ENCODE measurements around the gene MRPL18.
"Not testable (repeated sequence)": the region's sequence is repeated elsewhere in the genome, so short reads cannot be mapped to it uniquely, and the experiment has no call there.

MRPL18 gene

DNA sequence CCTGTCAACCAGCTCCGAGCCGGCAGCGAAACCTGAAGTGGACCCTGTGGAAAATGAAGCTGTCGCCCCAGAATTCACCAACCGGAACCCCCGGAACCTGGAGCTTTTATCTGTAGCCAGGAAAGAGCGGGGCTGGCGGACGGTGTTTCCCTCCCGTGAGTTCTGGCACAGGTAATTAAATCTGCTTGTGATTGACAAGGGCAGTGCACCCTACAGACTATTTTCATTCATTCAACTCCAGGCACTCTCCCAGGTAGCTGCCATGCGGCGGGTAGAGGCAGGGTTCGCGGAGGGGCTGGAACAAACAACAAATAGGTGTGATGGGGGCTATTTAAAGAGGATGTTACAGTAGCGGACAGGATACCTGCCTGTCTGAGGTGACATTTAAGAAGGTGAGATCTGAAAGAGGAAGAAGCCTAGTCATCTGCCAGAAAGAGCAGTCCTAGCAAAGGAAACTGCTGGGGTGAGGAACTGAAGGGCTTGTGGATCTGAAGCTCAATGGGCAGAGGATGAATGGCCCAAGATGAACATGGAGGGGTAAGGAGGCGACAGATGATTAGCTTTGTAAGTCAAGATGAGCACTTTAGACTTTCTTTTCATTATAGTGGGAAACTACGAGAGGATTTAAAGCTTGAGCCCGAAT, 810 bp downstream of the MRPL18 start:
- Mint-ChIP-seq H3K4me1 (peaks cover 21 to 62% of the 10 kb centered on the region in 2 donors), H3K9me3 (no peaks in the 10 kb centered on the region), H3K27ac (peak overlapping the region; percentile 95), H3K27me3 (no peaks in the 10 kb centered on the region), H3K36me3 (peaks cover 28 to 50% of the 10 kb centered on the region in 2 donors), H3K4me3 (peak overlapping the region; percentile 91 to 96)
- peak in 1 of 2 donors; percentile 14 for ATAC-seq (replicated peaks)
- peak; percentile 13 for DNase-seq

DNA sequence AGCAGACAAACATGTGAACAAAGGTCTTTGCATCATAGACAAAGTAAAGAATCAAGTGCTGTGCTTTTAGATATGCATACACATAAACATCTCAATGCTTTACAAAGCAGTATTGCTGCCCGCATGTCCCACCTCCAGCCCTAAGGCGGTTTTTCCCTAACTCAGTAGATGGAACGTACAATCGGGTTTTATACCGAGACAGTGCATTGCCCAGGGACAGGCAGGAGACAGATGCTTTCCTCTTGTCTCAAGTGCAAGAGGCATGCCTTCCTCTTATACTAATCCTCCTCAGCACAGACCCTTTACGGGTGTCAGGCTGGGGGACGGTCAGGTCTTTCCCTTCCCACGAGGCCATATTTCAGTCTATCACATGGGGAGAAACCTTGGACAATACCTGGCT, 4.7 kb downstream of the MRPL18 start:
- not testable (repeated sequence) for DNase-seq; H3K27ac Mint-ChIP-seq; H3K27me3 Mint-ChIP-seq; H3K4me3 Mint-ChIP-seq; H3K9me3 Mint-ChIP-seq; ATAC-seq (replicated peaks)
- H3K4me1 Mint-ChIP-seq: peaks cover 20 to 58% of the 10 kb centered on the region in 2 donors
- peaks cover 41 to 55% of the 10 kb centered on the region in 2 donors for H3K36me3 Mint-ChIP-seq

DNA sequence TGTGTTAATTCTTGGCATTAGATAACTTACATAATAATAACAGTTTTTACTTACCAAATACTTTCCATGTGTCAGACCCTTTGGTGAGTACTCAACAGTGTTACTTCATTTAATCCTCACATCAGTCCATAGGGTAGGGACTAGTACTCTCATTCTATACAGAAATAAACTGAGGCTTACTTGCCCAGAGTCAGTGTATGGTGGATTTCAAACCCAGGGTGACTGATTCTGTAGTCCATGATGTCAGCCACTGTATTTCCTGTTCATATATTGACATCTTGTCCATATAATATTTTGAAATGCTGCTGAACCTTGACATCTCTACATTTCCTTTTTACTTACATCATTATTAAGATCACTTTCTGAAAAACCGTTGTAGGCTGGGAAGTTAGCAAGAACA, 7.3 kb downstream of the MRPL18 start:
- Mint-ChIP-seq H3K27ac (no peak overlapping the region), H3K27me3 (no peaks in the 10 kb centered on the region), H3K4me1 (peaks cover 13 to 40% of the 10 kb centered on the region in 2 donors), H3K4me3 (no peak overlapping the region), H3K9me3 (no peaks in the 10 kb centered on the region), H3K36me3 (peaks cover 28 to 43% of the 10 kb centered on the region in 2 donors)
- no peak for DNase-seq
- ATAC-seq (replicated peaks): no peak

- Mint-ChIP-seq H3K36me3 (peaks cover 21 to 32% of the 10 kb centered on the region in 2 donors), H3K27me3 (no peaks in the 10 kb centered on the region), H3K9me3 (no peaks in the 10 kb centered on the region), H3K4me3 (no peak within 1 kb of the TSS), H3K4me1 (peaks cover 6 to 22% of the 10 kb centered on the region in 2 donors), H3K27ac (no peak within 1 kb of the TSS)
- no peak for ATAC-seq (replicated peaks)
- no peak for DNase-seq
Observed at GRCh38 chr6:159800141-159800865, 10.0 kb downstream of the MRPL18 start, which contains the start of gene PNLDC1. Gene PNLDC1 (plus strand): TSS chr6:159800276. CDS start chr6:159800308, 32 bp downstream.

- no peak for DNase-seq
- no peak for ATAC-seq (replicated peaks)
- Mint-ChIP-seq H3K9me3 (no peaks in the 10 kb centered on the region), H3K4me3 (no peak overlapping the region), H3K27ac (no peak overlapping the region), H3K4me1 (peaks cover 4 to 11% of the 10 kb centered on the region in 2 donors), H3K27me3 (no peaks in the 10 kb centered on the region), H3K36me3 (peaks cover 19 to 36% of the 10 kb centered on the region in 2 donors)
Observed at GRCh38 chr6:159801935-159802334, 11.7 kb downstream of the MRPL18 start.

DNA sequence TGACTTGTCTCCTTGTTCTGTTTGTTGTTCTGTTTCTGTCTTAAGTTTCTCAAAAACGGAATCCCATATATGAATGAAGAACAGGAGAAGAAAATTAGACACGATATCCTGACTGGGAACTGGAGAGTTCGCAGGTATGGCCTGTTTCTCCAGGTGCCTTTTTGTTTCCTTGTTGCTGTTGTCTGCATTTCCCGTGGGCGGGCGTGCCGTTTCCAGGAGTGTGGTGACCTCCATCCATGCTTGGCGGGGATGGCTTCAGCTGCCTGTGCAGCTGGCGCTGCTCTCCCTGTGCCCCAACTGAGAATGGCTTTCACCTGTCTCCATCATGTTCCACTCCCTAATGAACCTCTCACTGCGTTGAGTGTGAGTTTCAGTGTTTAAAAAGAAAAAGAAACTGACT, 14.2 kb downstream of the MRPL18 start:
- Mint-ChIP-seq H3K9me3 (no peaks in the 10 kb centered on the region), H3K36me3 (peaks cover 14 to 25% of the 10 kb centered on the region in 2 donors), H3K27ac (no peak overlapping the region), H3K27me3 (no peaks in the 10 kb centered on the region), H3K4me1 (peaks cover 0 to 1% of the 10 kb centered on the region in 2 donors), H3K4me3 (no peak overlapping the region)
- ATAC-seq (replicated peaks): no peak
- DNase-seq: no peak

DNA sequence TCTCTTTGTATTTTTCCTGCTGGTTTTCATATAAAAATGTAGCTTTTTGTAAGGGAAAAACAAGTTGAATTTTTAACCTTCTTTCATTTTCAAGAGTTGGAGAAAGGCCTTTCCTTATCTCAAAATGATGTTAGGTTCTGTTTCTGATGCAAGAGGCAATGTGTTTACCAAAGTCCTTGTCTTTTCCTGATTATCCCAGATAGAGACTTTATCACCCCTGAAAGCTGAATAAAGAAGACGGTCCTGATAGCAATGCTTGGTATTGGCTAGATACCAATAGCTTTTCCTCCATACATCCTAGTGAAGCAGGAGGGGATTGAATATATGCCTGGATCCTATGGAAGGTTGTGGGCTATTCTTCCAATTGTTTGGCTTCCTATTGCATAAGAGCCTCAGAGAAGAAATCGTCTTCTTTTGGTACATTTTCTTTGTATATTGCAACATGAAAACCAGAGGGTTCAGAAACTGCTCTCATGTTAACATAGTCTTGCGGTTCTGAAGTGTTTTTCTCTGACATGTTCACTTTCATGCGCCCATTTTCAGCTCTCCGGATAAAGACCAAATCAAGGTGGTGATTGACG, 15.3 kb downstream of the MRPL18 start:
- DNase-seq (no peak), ATAC-seq (replicated peaks) (no peak)
- Mint-ChIP-seq H3K27ac (no peak overlapping the region), H3K4me3 (no peak overlapping the region), H3K9me3 (no peaks in the 10 kb centered on the region), H3K36me3 (peaks cover 12 to 23% of the 10 kb centered on the region in 2 donors), H3K27me3 (no peaks in the 10 kb centered on the region), H3K4me1 (peaks cover 0 to 3% of the 10 kb centered on the region in 2 donors)

DNA sequence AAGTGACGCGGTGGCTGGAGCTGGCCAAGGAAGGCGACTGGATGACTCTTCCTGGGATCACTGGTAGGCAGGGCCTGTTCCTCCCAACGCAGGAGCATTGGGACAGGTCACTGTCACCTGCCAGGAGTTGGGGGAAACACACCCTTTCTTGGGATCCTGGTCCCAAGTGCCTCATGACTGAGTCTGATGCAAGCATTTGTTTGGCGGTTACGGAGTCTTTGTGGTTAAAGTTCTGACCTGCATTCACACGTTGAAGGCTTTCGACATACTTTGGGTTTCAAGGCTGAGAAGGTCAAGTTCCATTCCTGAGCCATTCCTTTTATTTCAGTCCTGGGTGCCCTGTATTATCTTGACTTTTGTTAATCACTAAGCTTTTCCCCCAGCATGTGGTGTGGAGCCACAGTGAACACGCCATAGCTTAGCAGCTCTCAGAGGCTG, 15.8 kb downstream of the MRPL18 start:
- Mint-ChIP-seq H3K27me3 (no peaks in the 10 kb centered on the region), H3K4me1 (peaks cover 0 to 3% of the 10 kb centered on the region in 2 donors), H3K4me3 (no peak overlapping the region), H3K36me3 (peaks cover 12 to 26% of the 10 kb centered on the region in 2 donors), H3K27ac (no peak overlapping the region), H3K9me3 (no peaks in the 10 kb centered on the region)
- DNase-seq: no peak
- no peak for ATAC-seq (replicated peaks)

DNA sequence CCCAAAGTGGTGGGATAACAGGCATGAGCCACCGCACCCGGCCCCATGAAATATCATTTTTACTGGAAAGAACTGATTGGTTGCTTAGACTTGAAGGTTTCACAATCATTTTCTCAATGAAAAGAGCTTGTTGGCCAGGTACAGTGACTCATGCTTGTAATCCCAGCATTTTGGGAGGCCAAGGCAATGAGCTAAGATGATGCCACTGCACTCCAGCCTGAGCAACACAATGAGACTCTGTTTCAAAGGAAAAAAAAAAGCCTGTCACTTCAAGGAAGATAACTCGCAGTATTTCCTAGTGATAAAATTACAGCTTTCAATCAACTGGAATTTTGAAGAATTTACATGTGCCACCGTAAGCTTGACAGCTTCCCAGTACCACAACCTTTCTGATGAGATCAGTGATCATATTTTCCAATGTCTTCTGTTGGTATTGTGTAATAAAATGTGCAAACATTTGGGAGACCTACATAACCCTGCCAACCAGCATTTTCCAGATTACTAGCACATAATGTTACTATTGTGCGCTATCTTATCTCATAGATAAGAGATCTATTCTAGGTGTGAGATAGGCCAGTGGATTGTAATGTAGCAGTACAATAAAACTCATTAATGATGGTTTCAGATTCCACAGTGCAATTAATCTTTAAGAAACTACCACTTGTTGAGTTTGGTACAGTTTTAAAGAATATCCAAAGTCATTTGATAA, 17.0 kb downstream of the MRPL18 start:
- no peak overlapping the region for H3K4me3 Mint-ChIP-seq
- ATAC-seq (replicated peaks) (no peak), DNase-seq (no peak)
- H3K4me1 Mint-ChIP-seq: peaks cover 6 to 9% of the 10 kb centered on the region in 2 donors
- peaks cover 12 to 26% of the 10 kb centered on the region in 2 donors for H3K36me3 Mint-ChIP-seq
- H3K27me3 Mint-ChIP-seq: no peaks in the 10 kb centered on the region
- H3K9me3 Mint-ChIP-seq: no peaks in the 10 kb centered on the region
- H3K27ac Mint-ChIP-seq: no peak overlapping the region

- H3K4me1 Mint-ChIP-seq: peaks cover 6 to 9% of the 10 kb centered on the region in 2 donors
- no peak overlapping the region for H3K27ac Mint-ChIP-seq
- H3K27me3 Mint-ChIP-seq: no peaks in the 10 kb centered on the region
- no peak for ATAC-seq (replicated peaks)
- no peak for DNase-seq
- no peaks in the 10 kb centered on the region for H3K9me3 Mint-ChIP-seq
- no peak overlapping the region for H3K4me3 Mint-ChIP-seq
- H3K36me3 Mint-ChIP-seq: peaks cover 9 to 26% of the 10 kb centered on the region in 2 donors
Observed at GRCh38 chr6:159808647-159809046, 18.4 kb downstream of the MRPL18 start.

DNA sequence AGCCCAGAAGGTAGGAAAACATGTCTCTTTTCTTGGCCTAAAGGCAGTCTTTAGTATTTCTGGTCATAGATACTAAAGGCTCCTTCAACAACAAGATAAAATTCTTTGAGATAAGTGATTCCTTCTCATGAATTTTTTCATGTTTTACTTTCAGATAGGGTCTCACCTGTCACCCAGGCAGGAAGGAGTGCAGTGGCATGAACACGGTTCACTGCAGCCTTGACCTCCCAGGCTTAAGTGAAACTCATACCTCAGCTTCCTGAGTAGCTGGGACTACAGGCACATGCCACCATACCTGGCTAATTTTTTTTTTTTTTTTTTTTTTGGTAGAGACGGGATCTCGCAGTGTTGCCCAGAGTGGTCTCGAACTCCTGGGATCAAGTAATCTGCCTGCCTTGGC, 18.9 kb downstream of the MRPL18 start:
- H3K9me3 Mint-ChIP-seq: no peaks in the 10 kb centered on the region
- ATAC-seq (replicated peaks) (no peak), DNase-seq (no peak)
- no peaks in the 10 kb centered on the region for H3K27me3 Mint-ChIP-seq
- no peak overlapping the region for H3K27ac Mint-ChIP-seq
- H3K4me3 Mint-ChIP-seq: no peak overlapping the region
- H3K36me3 Mint-ChIP-seq: peaks cover 14 to 31% of the 10 kb centered on the region in 2 donors
- peaks cover 6 to 9% of the 10 kb centered on the region in 2 donors for H3K4me1 Mint-ChIP-seq

GRCh38 chr6:159813781-159814180, 23.5 kb downstream of the MRPL18 start:
- Mint-ChIP-seq H3K9me3 (no peaks in the 10 kb centered on the region), H3K4me1 (peaks cover 6 to 9% of the 10 kb centered on the region in 2 donors), H3K4me3 (no peak overlapping the region), H3K27me3 (no peaks in the 10 kb centered on the region), H3K27ac (peak overlapping the region; percentile 2), H3K36me3 (peaks cover 11 to 33% of the 10 kb centered on the region in 2 donors)
- DNase-seq (no peak), ATAC-seq (replicated peaks) (no peak)

DNA sequence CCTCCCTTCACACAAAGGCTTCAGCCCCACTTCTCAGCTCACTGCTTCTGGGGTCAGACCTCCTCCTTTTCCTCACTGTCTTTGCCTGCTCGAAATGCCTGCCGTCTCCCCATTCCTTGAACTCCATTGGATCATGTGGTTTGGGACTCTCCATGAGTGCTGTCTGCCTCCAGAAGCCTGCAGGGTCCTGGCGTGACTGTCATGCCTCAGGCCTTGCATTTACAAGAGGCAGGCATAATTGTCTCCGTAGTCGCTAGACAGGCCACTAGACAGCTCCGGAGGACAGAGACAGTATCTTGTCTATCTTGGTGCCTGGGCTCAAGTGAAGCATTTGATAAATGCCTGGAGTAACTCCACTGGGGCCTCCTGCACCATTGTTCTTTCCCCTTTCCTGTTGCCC, 25.1 kb downstream of the MRPL18 start:
- H3K4me3 Mint-ChIP-seq: no peak overlapping the region
- H3K27me3 Mint-ChIP-seq: peaks cover 3 to 6% of the 10 kb centered on the region in 2 donors
- H3K9me3 Mint-ChIP-seq: no peaks in the 10 kb centered on the region
- no peak overlapping the region for H3K27ac Mint-ChIP-seq
- peaks cover 16 to 19% of the 10 kb centered on the region in 2 donors for H3K4me1 Mint-ChIP-seq
- H3K36me3 Mint-ChIP-seq: peaks cover 18 to 42% of the 10 kb centered on the region in 2 donors
- no peak for ATAC-seq (replicated peaks)
- no peak for DNase-seq

DNA sequence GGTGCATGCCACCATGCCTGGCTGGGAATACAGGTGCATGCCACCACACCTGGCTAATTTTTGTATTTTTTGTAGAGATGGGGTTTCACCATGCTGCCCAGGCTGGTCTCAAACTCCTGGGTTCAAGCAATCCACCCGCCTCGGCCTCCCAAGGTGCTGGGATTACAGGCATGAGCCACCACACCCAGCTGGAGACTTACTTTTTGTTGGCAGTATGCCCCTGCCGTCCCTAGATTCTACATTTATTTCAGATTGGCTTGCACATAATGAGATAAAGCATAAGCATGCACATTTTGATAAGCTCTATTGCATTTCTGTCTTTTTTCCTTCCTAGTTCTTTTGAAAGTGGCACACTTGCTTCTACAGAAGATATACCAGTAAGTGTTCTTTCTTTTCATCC, 26.5 kb downstream of the MRPL18 start:
- DNase-seq; ATAC-seq (replicated peaks); H3K27ac Mint-ChIP-seq; H3K27me3 Mint-ChIP-seq; H3K9me3 Mint-ChIP-seq; H3K4me3 Mint-ChIP-seq: not testable (repeated sequence)
- Mint-ChIP-seq H3K36me3 (peaks cover 18 to 41% of the 10 kb centered on the region in 2 donors), H3K4me1 (peaks cover 19 to 26% of the 10 kb centered on the region in 2 donors)
